IPS-11a (cell line): ENCODE data around the gene TTC17.
"Not testable (repeated sequence)": the region's sequence is repeated elsewhere in the genome, so short reads cannot be mapped to it uniquely, and the experiment has no call there.

Experiments used
- H3K4me3 ChIP-seq: one replicate; pipeline ENCODE4 v1.5.1; 2013; ENCODE audit warnings: low read depth, low read length, control low read depth

The TTC17 gene

DNA sequence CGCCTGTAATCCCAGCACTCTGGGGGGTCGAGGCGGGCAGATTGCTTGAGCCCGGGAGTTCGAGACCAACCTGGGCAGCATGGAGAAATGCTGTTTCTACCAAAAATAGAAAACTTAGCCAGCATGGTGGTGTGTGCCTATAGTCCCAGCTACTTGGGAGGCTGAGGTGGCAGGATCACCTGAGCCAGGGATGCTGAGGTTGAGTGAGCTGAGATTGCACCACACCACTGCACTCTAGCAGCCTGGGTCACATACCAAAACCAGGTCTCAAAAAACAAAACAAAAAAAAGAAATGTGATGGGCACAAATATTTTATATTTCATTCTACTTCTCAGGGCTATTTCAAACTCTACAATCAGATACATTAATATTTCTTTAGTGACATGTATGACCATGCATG lies 25.7 kb downstream of the TTC17 start:
- H3K4me3 ChIP-seq = no peak overlapping the region

DNA sequence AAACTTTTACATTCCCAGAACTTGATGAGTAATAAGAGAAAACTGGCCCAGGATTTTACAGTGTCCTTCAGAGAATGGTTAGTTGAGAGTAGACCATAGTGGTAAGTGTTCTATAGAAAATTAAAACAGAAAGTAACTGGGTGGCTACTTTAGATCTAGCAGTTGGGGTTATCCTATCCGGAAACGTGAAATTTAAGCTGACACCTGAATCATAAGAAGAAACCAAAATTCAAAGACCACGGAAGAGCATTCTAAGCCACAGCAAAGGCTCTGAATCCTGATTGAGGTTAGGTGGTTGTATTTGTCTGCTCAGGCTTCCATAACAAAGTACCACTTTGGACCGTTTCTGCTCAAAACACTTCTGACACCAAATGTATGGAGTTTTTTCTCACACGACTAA lies 34.0 kb downstream of the TTC17 start:
- no peak overlapping the region for H3K4me3 ChIP-seq

DNA sequence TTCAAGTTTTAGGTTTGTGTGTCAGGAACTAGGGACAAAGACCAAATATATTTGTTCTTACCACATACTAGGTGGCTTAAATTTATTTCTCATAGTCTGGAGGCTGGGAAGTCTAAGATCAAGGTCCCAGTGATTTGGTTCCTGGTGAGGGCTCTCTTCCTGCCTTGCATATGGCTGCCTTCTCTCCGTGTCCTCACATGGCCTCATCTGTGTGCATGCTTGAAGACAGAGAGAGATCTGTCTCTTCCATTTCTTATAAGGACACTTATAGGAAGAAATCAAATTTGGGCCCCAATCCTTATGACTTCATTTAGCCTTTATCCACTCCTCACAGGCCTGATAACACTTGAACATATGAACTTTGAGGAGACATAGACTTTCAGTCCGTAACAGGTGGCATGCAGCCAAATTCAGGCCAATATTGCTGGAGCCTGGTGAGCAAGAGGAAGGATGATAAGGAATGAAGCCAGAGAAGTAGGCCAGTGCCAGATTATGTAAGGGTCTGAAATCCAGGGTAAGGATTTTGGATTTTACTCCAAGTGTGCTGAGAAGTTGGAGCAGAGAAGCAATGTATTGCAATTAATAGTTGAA lies 35.1 kb downstream of the TTC17 start:
- no peak overlapping the region for H3K4me3 ChIP-seq

DNA sequence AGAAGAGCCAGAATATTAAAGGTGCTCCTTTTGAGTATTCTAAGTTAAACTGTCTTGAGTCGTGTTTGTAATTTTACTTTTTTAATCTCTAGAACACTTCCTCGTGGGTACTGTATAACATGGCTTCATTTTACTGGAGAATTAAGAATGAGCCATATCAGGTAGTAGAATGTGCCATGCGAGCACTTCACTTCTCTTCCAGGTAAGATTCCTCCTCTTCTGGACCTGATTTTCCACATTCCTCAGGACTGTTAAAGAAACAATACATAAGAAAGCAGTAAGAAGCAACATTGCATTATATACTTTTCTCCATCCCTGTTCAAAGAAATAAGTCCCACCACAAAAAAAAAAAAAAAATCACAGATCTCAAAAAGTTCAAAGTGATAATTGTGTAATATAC lies 37.9 kb downstream of the TTC17 start:
- H3K4me3 ChIP-seq = no peak overlapping the region

DNA sequence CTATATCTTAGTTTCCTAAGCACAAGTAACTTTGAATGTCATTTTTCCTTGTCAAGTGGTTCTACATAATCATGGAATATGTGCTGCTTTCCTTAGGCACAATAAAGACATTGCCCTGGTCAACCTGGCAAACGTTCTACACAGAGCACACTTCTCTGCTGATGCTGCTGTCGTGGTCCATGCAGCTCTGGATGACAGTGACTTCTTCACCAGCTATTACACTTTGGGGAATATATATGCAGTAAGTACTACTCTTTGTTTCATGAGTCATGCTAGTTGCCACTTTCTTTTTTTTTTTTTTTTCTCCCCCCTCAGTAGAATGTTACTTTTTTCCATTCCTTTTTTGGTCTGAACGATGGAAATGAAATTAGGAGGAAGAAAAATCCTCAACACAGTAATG lies 38.5 kb downstream of the TTC17 start:
- no peak overlapping the region for H3K4me3 ChIP-seq

DNA sequence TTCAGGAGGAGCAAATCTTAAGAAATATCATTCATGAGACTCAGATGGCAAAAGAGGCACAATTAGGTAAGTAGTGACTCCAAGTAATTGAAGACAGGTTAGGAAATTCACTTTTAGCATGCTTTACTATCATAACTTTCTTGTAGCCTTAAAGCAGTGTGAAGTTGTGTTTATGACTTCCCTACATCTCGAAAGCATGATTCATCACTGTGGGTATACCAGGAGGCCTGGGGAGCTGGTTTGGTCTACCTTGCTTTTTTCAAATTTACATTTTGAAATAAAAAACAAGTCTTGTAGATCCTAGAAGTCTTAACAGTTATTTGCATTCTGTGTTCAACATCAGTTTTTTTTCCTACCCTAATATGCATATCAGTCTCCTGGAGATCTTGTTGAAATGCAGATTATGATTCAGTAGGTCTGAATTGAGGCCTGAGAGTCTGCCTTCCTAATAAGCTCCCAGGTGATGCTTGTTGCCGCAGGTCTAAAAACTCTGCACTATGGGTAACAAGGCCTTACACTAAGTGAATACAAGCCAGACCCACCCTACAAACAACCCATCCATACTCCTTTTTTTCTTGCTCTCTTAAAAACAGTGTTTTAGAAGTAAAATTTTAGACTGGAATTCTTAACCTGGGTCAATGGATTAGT lies 41.4 kb downstream of the TTC17 start:
- no peak overlapping the region for H3K4me3 ChIP-seq

DNA sequence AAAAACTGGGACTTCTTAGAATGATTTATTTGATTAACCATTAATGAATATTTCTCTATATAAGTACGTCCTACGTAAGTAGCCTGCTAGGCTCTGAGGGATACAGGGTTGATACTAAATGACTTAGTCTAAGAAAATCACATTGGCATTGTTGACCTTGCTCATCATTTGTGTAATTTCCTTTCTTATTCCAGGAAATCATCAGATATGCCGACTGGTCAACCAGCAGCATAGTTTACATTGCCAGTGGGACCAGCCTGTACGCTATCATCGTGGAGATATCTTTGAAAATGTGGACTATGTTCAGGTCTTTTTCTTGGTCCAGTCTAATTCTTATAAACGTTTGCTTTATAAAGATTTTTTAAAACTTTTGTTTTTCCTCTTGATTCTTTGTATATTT lies 42.5 kb downstream of the TTC17 start:
- H3K4me3 ChIP-seq = no peak overlapping the region

DNA sequence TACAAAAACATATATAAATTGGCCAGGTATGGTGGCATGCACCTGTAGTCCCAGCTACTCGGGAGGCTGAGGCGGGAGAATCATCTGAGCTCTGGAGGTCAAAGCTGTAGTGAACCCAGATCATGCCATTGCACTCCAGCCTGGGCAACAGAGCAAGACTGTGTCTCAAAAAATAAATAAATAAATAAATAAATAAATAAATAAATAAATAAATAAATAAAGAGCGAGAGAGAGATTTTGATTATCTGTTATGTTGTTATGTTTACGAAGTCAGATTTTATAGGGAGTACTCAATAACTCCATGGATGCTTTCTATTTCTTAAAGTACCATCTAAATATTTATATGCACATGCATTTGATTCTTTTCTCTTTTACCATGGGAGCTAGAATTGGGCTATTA lies 43.1 kb downstream of the TTC17 start:
- not testable (repeated sequence) for H3K4me3 ChIP-seq

DNA sequence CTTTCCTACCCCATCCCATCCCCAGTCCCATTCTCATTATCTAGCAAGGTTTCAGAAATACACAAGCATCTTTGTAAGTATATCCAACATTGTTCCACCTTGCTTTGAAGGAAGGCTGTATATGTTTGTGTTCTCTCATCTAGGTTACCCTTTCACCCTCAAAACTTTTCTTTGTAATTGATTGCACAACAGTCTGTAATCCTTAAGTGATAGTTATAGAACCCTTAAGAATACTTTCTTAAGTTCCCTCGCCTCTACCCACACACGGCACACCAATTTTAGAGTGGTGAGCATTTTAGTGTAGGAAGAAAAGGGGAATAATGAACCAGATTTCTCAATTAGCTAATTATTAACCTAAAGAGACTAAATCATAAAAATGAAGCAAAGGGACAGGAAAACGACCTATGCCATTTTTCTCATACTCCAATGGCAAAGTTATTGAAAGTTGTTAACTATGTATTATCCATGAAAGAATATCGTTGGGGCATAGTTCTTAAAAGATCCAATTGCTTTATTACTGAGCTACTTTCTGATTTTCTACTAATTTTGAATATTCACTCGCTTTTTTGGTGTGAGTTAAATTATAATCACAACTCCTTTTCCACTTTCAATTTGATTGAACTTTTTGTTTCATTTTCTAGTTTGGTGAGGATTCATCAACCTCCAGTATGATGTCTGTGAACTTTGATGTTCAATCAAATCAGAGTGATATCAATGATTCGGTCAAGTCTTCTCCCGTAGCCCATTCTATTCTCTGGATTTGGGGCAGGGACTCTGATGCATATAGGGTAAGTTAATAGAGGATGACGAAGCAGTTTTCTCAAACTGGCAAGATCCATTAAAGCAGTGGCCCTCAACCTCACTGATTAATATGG lies 44.9 kb downstream of the TTC17 start:
- H3K4me3 ChIP-seq = no peak overlapping the region

DNA sequence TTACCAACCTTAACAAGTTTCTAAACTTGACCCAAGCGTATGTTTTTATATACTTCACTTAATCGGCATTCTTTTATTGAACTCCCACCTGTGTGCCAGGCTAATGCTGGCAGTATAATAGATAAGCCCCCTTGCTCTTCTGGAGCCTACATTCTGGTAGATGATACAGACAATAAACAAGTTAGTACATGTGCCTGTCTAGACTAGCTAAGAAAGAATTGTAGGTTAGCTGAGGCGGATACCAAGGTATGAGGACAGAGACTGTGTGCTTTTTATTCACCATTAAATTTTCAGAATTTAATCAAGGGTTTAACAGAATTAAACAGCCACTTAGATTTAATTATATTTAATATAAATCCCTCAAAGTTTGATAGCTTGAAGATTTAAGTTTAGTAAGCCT lies 45.7 kb downstream of the TTC17 start:
- H3K4me3 ChIP-seq = no peak overlapping the region

DNA sequence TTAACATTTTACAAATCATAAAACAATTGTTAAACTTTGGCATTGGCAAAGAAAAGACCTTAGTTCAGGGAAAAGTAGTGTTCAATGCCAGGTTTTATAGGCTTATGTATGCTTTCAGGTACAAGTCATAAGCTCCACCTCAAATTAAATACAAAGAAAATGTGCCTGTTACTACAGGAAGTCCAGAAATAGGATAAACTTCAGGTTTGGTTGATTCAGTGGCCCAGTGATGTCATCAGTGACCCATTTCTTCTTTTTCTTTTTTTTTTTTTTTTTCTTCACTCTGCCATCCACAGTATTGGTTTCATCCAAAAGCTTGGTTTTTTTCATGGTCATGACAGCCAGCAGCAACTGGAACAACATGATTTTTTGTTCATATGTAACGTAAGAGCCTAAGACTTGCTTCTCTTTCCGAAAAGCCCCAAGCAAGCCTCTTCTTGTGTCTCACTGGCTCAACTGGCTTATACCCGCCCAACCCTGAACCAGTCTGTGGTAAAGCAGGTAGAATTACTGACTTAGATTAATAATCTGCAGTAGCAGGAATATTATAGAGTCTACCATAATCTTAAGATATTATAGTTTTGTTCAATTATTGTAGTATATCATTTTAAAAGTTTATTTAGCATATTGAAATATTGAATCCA lies 46.2 kb downstream of the TTC17 start:
- no peak overlapping the region for H3K4me3 ChIP-seq

DNA sequence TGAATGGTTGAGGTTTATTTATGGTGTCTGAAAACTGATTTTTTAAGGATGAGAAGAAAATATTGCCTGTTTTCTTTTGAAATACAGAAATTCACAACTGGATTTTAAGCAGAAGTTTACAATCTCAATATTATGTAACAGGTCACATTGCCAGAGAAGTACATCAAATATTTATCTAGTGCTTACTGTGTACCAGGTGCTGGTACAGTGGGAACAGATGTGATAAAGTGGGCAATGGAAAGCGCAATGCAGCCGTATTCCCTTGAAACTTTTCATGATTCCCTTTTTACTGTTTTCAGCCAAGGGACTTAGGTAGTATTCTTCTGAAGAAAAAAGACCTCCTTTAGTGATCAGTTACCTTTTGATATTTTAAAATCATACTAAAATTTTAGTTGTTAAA lies 49.6 kb downstream of the TTC17 start:
- no peak overlapping the region for H3K4me3 ChIP-seq

DNA sequence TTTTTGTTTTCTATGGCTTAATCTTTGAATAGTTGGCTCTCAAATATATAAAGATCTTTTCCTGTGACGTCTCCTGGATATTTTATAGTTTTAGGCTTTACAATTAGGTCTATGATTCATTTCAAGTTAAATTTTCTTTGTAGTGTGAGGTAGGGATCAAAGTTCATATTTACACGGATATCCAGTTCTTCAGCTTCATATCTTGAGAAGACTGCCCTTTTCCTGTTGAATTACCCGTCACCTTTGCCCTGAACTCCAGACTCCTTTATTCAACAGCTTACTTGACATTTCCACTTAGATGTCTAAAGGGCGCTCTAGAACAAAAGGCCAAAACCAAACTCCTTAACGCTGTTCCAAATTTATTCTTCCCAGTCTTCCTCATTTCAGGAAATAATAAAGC lies 51.7 kb downstream of the TTC17 start:
- H3K4me3 ChIP-seq = no peak overlapping the region

DNA sequence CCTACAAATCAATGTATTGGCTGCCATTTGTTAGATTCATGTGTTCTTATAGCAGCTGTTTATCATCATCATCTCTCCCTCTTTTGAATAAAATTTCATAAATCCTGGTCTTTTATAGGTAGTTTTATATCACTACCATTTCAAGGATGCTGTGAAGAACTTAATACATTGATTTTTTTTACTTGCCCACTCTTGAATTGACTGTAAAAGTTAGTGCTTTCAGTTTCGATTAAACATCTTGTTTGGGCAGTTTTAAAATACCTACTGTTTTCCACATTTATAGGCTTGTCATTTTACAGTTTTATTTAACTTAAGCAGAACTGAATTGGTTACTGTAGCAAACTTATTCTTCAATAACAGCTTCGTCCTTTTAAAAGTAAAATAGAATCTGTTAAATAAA lies 59.5 kb downstream of the TTC17 start:
- H3K4me3 ChIP-seq = no peak overlapping the region

DNA sequence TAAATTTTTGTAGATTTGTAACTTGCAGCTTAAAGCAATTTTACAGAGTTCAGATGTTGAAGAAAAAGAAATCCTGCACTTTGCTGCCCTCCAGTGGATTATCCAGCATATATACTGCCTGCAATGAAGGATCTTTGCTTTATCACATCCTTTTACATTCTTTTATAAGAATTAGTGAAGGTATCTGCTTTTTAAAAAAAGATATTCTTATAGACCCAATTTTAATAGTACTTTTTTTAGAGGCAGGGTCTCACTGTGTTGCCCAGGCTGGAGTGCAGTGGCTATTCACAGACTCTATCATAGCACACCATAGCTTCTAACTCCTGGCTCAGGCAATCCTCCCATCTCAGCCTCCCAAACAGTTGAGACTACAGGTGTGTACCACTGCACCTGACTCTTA lies 60.7 kb downstream of the TTC17 start:
- H3K4me3 ChIP-seq = no peak overlapping the region

DNA sequence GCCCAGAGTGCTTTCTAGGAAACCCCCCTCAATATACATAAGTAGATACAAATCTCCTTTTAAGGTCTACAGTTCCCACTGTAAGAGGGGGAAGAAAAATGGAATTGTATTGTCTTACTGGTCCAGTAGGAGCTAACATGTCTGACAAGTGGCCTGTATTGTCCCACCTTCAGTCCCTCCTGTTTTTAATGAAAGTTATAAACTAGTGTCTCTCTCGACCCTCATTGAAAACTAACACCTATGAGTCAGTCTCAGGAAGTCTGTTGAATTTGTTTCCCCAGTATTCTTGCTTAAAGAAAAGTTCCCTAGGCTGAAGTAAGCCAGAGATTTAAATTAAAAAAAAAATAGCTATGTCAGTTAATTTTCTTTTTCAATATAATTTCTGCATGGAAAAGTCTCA lies 69.3 kb downstream of the TTC17 start:
- no peak overlapping the region for H3K4me3 ChIP-seq

DNA sequence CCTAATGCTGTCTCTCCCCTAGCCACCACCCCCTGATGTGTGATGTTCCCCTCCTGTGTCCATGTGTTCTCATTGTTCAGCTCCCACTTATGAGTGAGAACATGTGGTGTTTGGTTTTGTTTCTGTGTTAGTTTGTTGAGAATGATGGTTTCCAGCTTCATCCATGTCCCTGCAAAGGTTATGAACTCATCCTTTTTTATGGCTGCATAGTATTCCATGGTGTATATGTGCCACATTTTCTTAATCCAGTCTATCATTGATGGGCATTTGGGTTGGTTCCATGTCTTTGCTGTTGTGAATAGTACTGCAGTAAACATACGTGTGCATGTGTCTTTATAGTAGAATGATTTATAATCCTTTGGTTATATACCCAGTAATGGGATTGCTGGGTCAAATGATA lies 72.2 kb downstream of the TTC17 start:
- not testable (repeated sequence) for H3K4me3 ChIP-seq

DNA sequence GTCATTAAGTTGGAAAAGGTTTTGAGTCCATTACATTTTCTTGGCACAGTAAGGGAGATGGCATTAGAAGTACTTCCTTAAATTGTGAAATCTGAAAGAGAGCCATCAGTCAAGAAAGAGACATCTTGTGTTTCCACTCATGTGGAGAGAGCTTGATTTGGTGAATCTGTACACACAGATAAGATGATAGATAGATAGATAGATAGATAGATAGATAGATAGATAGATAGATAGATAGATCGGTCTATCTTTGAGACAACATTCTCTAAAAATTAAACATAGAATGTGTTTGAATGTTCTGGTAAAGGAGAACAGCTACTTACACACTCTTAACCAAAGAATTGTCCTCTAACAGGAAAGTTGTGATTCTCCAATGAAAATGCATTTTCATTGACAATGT lies 76.2 kb downstream of the TTC17 start:
- H3K4me3 ChIP-seq = no peak overlapping the region

DNA sequence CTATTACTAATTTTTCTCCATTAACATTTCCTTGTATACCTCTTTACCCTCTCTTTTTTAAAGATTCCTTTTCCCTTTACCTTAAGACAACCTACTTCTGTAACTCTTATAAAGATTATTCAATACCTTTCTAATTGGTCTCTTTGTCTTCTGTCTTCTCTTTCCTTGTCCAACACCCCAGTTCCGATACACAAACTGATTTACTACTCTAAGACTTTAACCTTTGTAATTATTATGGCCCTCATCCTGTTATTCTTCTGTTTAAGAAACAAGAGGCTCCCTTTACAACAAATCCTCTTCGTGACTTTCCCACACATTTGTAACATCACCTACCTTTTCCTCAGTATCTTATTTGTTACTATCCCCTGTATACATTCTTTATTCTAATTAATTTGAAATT lies 81.8 kb downstream of the TTC17 start:
- H3K4me3 ChIP-seq = no peak overlapping the region

DNA sequence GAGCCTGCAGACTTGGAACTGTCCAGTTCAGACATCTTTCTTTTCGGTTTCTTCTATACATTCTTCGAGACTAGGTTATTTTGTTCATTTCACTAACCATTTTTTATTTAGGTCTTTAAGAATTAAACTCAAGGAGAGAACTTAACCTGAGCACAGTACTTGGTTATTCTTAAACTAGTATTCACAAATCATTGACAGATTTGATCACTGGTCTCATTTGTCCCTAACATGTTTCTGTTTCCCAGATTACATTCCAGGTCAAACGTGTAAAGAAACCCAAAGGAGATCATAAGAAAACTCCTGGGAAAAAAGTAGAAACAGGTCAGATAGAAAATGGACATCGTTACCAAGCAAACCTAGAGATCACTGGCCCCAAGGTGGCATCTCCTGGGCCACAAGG lies 85.1 kb downstream of the TTC17 start:
- no peak overlapping the region for H3K4me3 ChIP-seq

DNA sequence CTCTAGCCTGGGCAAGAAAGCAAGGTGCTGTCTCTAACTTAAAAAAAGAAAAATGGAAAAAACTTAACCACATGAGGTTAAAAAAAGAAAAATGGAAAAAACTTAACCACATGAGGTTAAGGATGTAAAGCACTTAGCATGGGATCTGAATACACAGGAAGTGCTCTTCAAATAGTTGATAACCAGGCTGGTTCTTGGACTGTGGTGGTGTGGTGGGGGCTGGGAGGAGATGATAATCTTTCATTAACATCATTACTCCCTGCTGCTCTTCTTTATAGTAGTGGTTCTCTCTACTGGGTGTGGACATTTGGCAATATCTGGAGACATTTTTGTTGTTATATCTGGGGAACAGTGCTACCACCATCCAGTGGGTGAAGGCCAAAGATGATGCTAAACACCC lies 88.4 kb downstream of the TTC17 start:
- H3K4me3 ChIP-seq = no peak overlapping the region

DNA sequence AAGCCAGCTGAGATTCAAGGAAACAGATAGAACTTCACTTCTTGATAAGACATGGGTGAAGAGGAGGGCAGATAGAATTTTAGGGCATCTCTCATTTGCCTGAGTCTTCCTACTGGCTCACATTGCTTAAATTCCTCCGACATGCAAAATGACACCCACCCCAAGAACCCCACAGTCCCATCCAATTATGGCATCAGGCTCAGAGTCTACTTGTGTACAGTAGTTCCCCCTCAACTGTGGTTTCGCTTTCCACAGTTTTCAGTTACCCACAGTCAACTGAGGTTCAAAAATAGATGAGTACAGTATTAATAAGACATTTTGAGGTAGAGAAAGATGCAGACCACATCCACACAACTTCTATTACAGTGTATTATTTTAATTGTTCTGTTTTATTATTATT lies 99.8 kb downstream of the TTC17 start:
- no peak overlapping the region for H3K4me3 ChIP-seq
